ENCODE measurements around the gene STXBP1. TPM values are rescaled to one million over a fixed set of nuclear protein-coding genes. Genes with fewer than 3 reads are reported as not detected.

The STXBP1 gene
- total and polyA plus RNA-seq, 2 donors (not counting 1 experiment from before 2014, with no cell fraction given), result 25.6 to 36.0 TPM

GRCh38 chr9:127570533-127571111 lies 41.5 kb upstream of the STXBP1 start:
- Histone ChIP-seq H3K9me3 (ENCODE audit: control insufficient read depth, insufficient read depth, low read depth, low read length) (no peaks in the 10 kb centered on the region), H4K20me1 (ENCODE audit: control insufficient read depth, extremely low read depth, insufficient read depth, low read length) (no peaks in the 10 kb centered on the region), H3K27me3 (ENCODE audit: control insufficient read depth, insufficient read depth, low read length) (no peaks in the 10 kb centered on the region), H2AFZ (ENCODE audit: low read length) (no peak overlapping the region), H3K4me3 (replicated peaks in 1 of 4; ENCODE audit: control extremely low read depth in 1 of 4, insufficient read depth in 1 of 4, low read depth in 3 of 4, low read length in 4 of 4) (no peak overlapping the region), H3K36me3 (ENCODE audit: control insufficient read depth, insufficient read depth, low read length) (peaks cover 6% of the 10 kb centered on the region), H3K79me2 (ENCODE audit: control insufficient read depth, insufficient read depth, low read length) (peaks cover 41% of the 10 kb centered on the region), H3K9ac (ENCODE audit: insufficient read depth, low read length) (no peak overlapping the region), H3K27ac (ENCODE audit: insufficient read depth, low read length) (peak overlapping the region; percentile 95), H3K4me2 (ENCODE audit: extremely low read depth, insufficient read depth, low read length) (no peak overlapping the region), H3K4me1 (ENCODE audit: control insufficient read depth, extremely low read depth, insufficient read depth, low read length) (peaks cover 31% of the 10 kb centered on the region)
- TF ChIP-seq EZH2 (IDR thresholded peaks at IDR 0.05; ENCODE audit: low read length, missing control alignments) (no peak), CTCF (conservative IDR thresholded peaks at IDR 0.05 in 1 of 2, IDR thresholded peaks at IDR 0.05 in 1 of 2; ENCODE audit: low read depth in 1 of 2, low read length in 2 of 2) (no peak)
- peak in 1 of 2 donors; percentile 22 for DNase-seq (ENCODE audit: low read depth in 2 of 2)

GRCh38 chr9:127571971-127572370 lies 40.1 kb upstream of the STXBP1 start:
- Histone ChIP-seq H3K36me3 (ENCODE audit: control insufficient read depth, insufficient read depth, low read length) (no peaks in the 10 kb centered on the region), H3K4me1 (ENCODE audit: control insufficient read depth, extremely low read depth, insufficient read depth, low read length) (peaks cover 28% of the 10 kb centered on the region), H3K9ac (ENCODE audit: insufficient read depth, low read length) (no peak overlapping the region), H3K4me3 (replicated peaks in 1 of 4; ENCODE audit: control extremely low read depth in 1 of 4, insufficient read depth in 1 of 4, low read depth in 3 of 4, low read length in 4 of 4) (no peak overlapping the region), H3K4me2 (ENCODE audit: extremely low read depth, insufficient read depth, low read length) (no peak overlapping the region), H2AFZ (ENCODE audit: low read length) (no peak overlapping the region), H3K79me2 (ENCODE audit: control insufficient read depth, insufficient read depth, low read length) (peaks cover 35% of the 10 kb centered on the region), H3K27ac (ENCODE audit: insufficient read depth, low read length) (no peak overlapping the region), H3K9me3 (ENCODE audit: control insufficient read depth, insufficient read depth, low read depth, low read length) (no peaks in the 10 kb centered on the region), H4K20me1 (ENCODE audit: control insufficient read depth, extremely low read depth, insufficient read depth, low read length) (no peaks in the 10 kb centered on the region), H3K27me3 (ENCODE audit: control insufficient read depth, insufficient read depth, low read length) (no peaks in the 10 kb centered on the region)
- DNase-seq (ENCODE audit: low read depth in 2 of 2), result no peak
- TF ChIP-seq CTCF (conservative IDR thresholded peaks at IDR 0.05 in 1 of 2, IDR thresholded peaks at IDR 0.05 in 1 of 2; ENCODE audit: low read depth in 1 of 2, low read length in 2 of 2) (no peak), EZH2 (IDR thresholded peaks at IDR 0.05; ENCODE audit: low read length, missing control alignments) (no peak)

- Histone ChIP-seq H2AFZ (ENCODE audit: low read length) (no peak overlapping the region), H3K9ac (ENCODE audit: insufficient read depth, low read length) (peak overlapping the region; percentile 52), H3K27ac (ENCODE audit: insufficient read depth, low read length) (peak overlapping the region; percentile 97), H3K4me1 (ENCODE audit: control insufficient read depth, extremely low read depth, insufficient read depth, low read length) (peaks cover 28% of the 10 kb centered on the region), H3K9me3 (ENCODE audit: control insufficient read depth, insufficient read depth, low read depth, low read length) (no peaks in the 10 kb centered on the region), H3K27me3 (ENCODE audit: control insufficient read depth, insufficient read depth, low read length) (no peaks in the 10 kb centered on the region), H4K20me1 (ENCODE audit: control insufficient read depth, extremely low read depth, insufficient read depth, low read length) (no peaks in the 10 kb centered on the region), H3K4me3 (replicated peaks in 1 of 4; ENCODE audit: control extremely low read depth in 1 of 4, insufficient read depth in 1 of 4, low read depth in 3 of 4, low read length in 4 of 4) (no peak overlapping the region), H3K4me2 (ENCODE audit: extremely low read depth, insufficient read depth, low read length) (peak overlapping the region; percentile 17), H3K79me2 (ENCODE audit: control insufficient read depth, insufficient read depth, low read length) (peaks cover 30% of the 10 kb centered on the region), H3K36me3 (ENCODE audit: control insufficient read depth, insufficient read depth, low read length) (no peaks in the 10 kb centered on the region)
- TF ChIP-seq EZH2 (IDR thresholded peaks at IDR 0.05; ENCODE audit: low read length, missing control alignments) (no peak), CTCF (conservative IDR thresholded peaks at IDR 0.05 in 1 of 2, IDR thresholded peaks at IDR 0.05 in 1 of 2; ENCODE audit: low read depth in 1 of 2, low read length in 2 of 2) (no peak)
- peak; percentile 80 to 93 for DNase-seq (ENCODE audit: low read depth in 2 of 2)
These were observed 38.9 kb upstream of the STXBP1 start for GRCh38 chr9:127572961-127573721.

Measured in fibroblast of lung (primary cell).